NCI-H1048 (cell line): ENCODE measurements around the gene CAMK2G.

ENCODE experiments used
- DNase-seq: peaks from one replicate; lab custom pipeline; 2025; lab: John Stamatoyannopoulos, UW

CAMK2G gene

GRCh38 chr10:73879296-73880173 lies 5.2 kb upstream of the CAMK2G start:
- DNase-seq = no peak

GRCh38 chr10:73878365-73878764 lies 4.0 kb upstream of the CAMK2G start:
- DNase-seq = no peak

- DNase-seq = no peak
Measured at GRCh38 chr10:73877533-73878160, 3.3 kb upstream of the CAMK2G start.

- no peak for DNase-seq
Measured at GRCh38 chr10:73876971-73877370, 2.6 kb upstream of the CAMK2G start.

GRCh38 chr10:73876566-73876965 lies 2.2 kb upstream of the CAMK2G start:
- DNase-seq = no peak

GRCh38 chr10:73876157-73876556 lies 1.8 kb upstream of the CAMK2G start:
- no peak for DNase-seq

- no peak for DNase-seq
Measured at GRCh38 chr10:73875139-73875475, 752 bp upstream of the CAMK2G start.

GRCh38 chr10:73873838-73874215 lies 528 bp downstream of the CAMK2G start:
- no peak for DNase-seq

GRCh38 chr10:73873142-73873837 lies 1.1 kb downstream of the CAMK2G start:
- no peak for DNase-seq

- DNase-seq = no peak
Measured at GRCh38 chr10:73872190-73872710, 2.1 kb downstream of the CAMK2G start.

- DNase-seq = no peak
Measured at GRCh38 chr10:73871295-73872189, 2.8 kb downstream of the CAMK2G start.

- DNase-seq = no peak
Measured at GRCh38 chr10:73868655-73869195, 5.6 kb downstream of the CAMK2G start.

- DNase-seq = no peak
Measured at GRCh38 chr10:73867871-73868631, 6.3 kb downstream of the CAMK2G start.

- no peak for DNase-seq
Measured at GRCh38 chr10:73867126-73867807, 7.1 kb downstream of the CAMK2G start.

GRCh38 chr10:73866621-73867020 lies 7.7 kb downstream of the CAMK2G start:
- DNase-seq = no peak

- DNase-seq = no peak
Measured at GRCh38 chr10:73865459-73866442, 8.6 kb downstream of the CAMK2G start.

- DNase-seq = no peak
Measured at GRCh38 chr10:73865107-73865458, 9.3 kb downstream of the CAMK2G start.

GRCh38 chr10:73864229-73864628 lies 10.1 kb downstream of the CAMK2G start:
- DNase-seq = no peak
